ENCODE results near the gene ANKRD13B. TPM values are rescaled to one million over a fixed set of nuclear protein-coding genes. Genes with fewer than 3 reads are reported as not detected.
A peak's percentile ranks its signal among the peaks of the same experiment; 100 is the strongest.

ANKRD13B gene
- total and polyA plus RNA-seq, 2 of the 13 experiments (the other 11 are each of a cell fraction or from before 2014, with no cell fraction given), result 1.7 to 1.8 TPM

DNA sequence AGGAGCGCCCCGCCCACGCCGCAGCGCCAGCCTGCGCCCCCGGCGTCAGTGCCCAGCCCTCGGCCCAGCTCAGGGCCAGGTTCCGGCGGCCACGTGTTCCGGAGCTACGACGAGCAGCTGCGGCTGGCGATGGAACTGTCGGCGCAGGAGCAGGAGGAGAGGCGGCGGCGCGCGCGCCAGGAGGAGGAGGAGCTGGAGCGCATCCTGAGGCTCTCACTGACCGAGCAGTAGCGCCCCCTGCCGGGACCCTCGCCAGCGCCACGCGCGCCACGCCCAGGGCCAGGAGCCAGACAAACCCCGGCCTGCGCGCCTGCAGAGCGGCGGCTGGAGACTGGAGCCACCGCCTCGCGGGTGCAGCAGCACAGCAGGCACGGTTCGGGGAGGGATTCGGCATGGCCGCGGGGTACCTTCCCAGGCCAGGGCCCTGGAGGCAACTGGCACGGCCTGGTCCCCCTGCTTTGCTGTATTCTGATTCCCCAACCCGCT, 20.5 kb downstream of the ANKRD13B start (continued):
- TF ChIP-seq, protein P1, sequence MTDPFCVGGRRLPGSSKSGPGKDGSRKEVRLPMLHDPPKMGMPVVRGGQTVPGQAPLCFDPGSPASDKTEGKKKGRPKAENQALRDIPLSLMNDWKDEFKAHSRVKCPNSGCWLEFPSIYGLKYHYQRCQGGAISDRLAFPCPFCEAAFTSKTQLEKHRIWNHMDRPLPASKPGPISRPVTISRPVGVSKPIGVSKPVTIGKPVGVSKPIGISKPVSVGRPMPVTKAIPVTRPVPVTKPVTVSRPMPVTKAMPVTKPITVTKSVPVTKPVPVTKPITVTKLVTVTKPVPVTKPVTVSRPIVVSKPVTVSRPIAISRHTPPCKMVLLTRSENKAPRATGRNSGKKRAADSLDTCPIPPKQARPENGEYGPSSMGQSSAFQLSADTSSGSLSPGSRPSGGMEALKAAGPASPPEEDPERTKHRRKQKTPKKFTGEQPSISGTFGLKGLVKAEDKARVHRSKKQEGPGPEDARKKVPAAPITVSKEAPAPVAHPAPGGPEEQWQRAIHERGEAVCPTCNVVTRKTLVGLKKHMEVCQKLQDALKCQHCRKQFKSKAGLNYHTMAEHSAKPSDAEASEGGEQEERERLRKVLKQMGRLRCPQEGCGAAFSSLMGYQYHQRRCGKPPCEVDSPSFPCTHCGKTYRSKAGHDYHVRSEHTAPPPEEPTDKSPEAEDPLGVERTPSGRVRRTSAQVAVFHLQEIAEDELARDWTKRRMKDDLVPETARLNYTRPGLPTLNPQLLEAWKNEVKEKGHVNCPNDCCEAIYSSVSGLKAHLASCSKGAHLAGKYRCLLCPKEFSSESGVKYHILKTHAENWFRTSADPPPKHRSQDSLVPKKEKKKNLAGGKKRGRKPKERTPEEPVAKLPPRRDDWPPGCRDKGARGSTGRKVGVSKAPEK (CRISPR knock-in tag; IDR thresholded peaks at IDR 0.05; ENCODE audit: borderline replicate concordance), result no peak
- TF ChIP-seq ZNF121 (CRISPR knock-in tag; IDR thresholded peaks at IDR 0.05), result no peak
- TF ChIP-seq MATR3 (CRISPR knock-in tag; IDR thresholded peaks at IDR 0.05), result no peak
- no peak for TF ChIP-seq SCMH1 (CRISPR knock-in tag; IDR thresholded peaks at IDR 0.05; ENCODE audit: borderline replicate concordance)
- no peak for TF ChIP-seq ZNF430 (CRISPR knock-in tag; IDR thresholded peaks at IDR 0.05)
- TF ChIP-seq FOXA1 (IDR thresholded peaks at IDR 0.05), result no peak
- TF ChIP-seq FOXA1 (CRISPR knock-in tag; IDR thresholded peaks at IDR 0.05), result no peak
- TF ChIP-seq PPARG (CRISPR knock-in tag; conservative IDR thresholded peaks at IDR 0.05), result no peak; the same call in 1 of the 2 replicates
- no peak for TF ChIP-seq ZNF660 (CRISPR knock-in tag; IDR thresholded peaks at IDR 0.05; ENCODE audit: borderline replicate concordance, low read depth)
- TF ChIP-seq ZZZ3 (CRISPR knock-in tag; IDR thresholded peaks at IDR 0.05; ENCODE audit: borderline replicate concordance), result no peak
- TF ChIP-seq MXD4 (CRISPR knock-in tag; IDR thresholded peaks at IDR 0.05), result peak; percentile 76; the same call in 1 of the 2 replicates
- TF ChIP-seq FOXK1 (CRISPR knock-in tag; IDR thresholded peaks at IDR 0.05; ENCODE audit: borderline replicate concordance, low read depth), result no peak
- TF ChIP-seq CHCHD3 (CRISPR knock-in tag; IDR thresholded peaks at IDR 0.05), result peak; percentile 97; the same call in 1 of the 2 replicates
- TF ChIP-seq, protein P2, sequence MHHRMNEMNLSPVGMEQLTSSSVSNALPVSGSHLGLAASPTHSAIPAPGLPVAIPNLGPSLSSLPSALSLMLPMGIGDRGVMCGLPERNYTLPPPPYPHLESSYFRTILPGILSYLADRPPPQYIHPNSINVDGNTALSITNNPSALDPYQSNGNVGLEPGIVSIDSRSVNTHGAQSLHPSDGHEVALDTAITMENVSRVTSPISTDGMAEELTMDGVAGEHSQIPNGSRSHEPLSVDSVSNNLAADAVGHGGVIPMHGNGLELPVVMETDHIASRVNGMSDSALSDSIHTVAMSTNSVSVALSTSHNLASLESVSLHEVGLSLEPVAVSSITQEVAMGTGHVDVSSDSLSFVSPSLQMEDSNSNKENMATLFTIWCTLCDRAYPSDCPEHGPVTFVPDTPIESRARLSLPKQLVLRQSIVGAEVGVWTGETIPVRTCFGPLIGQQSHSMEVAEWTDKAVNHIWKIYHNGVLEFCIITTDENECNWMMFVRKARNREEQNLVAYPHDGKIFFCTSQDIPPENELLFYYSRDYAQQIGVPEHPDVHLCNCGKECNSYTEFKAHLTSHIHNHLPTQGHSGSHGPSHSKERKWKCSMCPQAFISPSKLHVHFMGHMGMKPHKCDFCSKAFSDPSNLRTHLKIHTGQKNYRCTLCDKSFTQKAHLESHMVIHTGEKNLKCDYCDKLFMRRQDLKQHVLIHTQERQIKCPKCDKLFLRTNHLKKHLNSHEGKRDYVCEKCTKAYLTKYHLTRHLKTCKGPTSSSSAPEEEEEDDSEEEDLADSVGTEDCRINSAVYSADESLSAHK (CRISPR knock-in tag; IDR thresholded peaks at IDR 0.05; ENCODE audit: borderline replicate concordance), result no peak
- no peak for TF ChIP-seq RFX3 (CRISPR knock-in tag; IDR thresholded peaks at IDR 0.05)
- no peak for TF ChIP-seq PTBP1 (IDR thresholded peaks at IDR 0.05; ENCODE audit: low read depth, low read length, poor library complexity, severe bottlenecking)
- TF ChIP-seq, protein P3, sequence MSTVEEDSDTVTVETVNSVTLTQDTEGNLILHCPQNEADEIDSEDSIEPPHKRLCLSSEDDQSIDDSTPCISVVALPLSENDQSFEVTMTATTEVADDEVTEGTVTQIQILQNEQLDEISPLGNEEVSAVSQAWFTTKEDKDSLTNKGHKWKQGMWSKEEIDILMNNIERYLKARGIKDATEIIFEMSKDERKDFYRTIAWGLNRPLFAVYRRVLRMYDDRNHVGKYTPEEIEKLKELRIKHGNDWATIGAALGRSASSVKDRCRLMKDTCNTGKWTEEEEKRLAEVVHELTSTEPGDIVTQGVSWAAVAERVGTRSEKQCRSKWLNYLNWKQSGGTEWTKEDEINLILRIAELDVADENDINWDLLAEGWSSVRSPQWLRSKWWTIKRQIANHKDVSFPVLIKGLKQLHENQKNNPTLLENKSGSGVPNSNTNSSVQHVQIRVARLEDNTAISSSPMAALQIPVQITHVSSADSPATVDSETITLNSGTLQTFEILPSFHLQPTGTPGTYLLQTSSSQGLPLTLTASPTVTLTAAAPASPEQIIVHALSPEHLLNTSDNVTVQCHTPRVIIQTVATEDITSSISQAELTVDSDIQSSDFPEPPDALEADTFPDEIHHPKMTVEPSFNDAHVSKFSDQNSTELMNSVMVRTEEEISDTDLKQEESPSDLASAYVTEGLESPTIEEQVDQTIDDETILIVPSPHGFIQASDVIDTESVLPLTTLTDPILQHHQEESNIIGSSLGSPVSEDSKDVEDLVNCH (CRISPR knock-in tag; IDR thresholded peaks at IDR 0.05), result no peak
- TF ChIP-seq HES4 (CRISPR knock-in tag; IDR thresholded peaks at IDR 0.05; ENCODE audit: borderline replicate concordance), result peak; percentile 86; the same call in 1 of the 2 replicates
- TF ChIP-seq EZH2 (conservative IDR thresholded peaks at IDR 0.05; ENCODE audit: low read depth, low read length), result no peak
- TF ChIP-seq WIZ (CRISPR knock-in tag; IDR thresholded peaks at IDR 0.05), result no peak
- TF ChIP-seq NAIF1 (CRISPR knock-in tag; IDR thresholded peaks at IDR 0.05; ENCODE audit: borderline replicate concordance), result no peak
- TF ChIP-seq YEATS4 (CRISPR knock-in tag; IDR thresholded peaks at IDR 0.05; ENCODE audit: borderline replicate concordance), result peak; percentile 66; the same call in 1 of the 2 replicates

Data from HepG2 (cell line).